HepG2 (cell line): ENCODE measurements around the gene TRERF1. TPM values are rescaled to one million over a fixed set of nuclear protein-coding genes. Genes with fewer than 3 reads are reported as not detected.

Experiments
- ATAC-seq: fragments of 200-7000 bp; cut with Tn5 transposase; 3 replicates; pipeline ENCODE4 v1.9.1; 2020; ENCODE audit warnings: mild to moderate bottlenecking, moderate library complexity
- BruUV-seq: library from RNA; stranded (reverse); fragments of 400-500 nt; replicated peaks from 2 replicates; lab custom pipeline; 2021; lab: Mats Ljungman, UMichigan
- CTCF ChIA-PET: fragments of 300-600 bp; formaldehyde crosslinking; extraction: SDS; loops from one replicate; lab custom pipeline; 2021; ENCODE audit warnings: low total read pairs, inconsistent platforms, low intra/inter-chr PET ratio; lab: Yijun Ruan, JAX
- POLR2A ChIA-PET: fragments of 350-600 bp; sonication (Branson Sonifier 250); formaldehyde crosslinking; loops from one replicate; lab custom pipeline; 2020; ENCODE audit warnings: antibody characterized with exemption, inconsistent platforms; lab: Yijun Ruan, JAX
- DNase-seq: peaks from one replicate; pipeline ENCODE4 v3.0.0-alpha.2; 2015; ENCODE audit warnings: low spot score
- FAIRE-seq: peaks from 3 replicates; lab custom pipeline; 2011; peaks lifted over from hg19 to GRCh38; lab: Jason Lieb, UNC
- H2AFZ ChIP-seq: one replicate; pipeline ENCODE4 v1.6.1; 2011; ENCODE audit warnings: low read length, inconsistent platforms
- H3K27ac ChIP-seq: fragments of 300-600 bp; 3 replicates; pipeline ENCODE4 v1.8.0; 2011; ENCODE audit warnings: mixed run types, mild to moderate bottlenecking, mixed read lengths, low read length, inconsistent platforms; ENCODE audit not compliant: insufficient read depth; ENCODE audit errors: extremely low read length
- H3K27me3 ChIP-seq, 2 experiments: fragments of 200-600 bp in 1 of 2; 2 replicates in 1 of 2; 3 replicates in 1 of 2; pipeline versions ENCODE4 v1.6.0 to v1.8.0; 2011; ENCODE audit warnings: low read length in 2 of 2, mild to moderate bottlenecking in 2 of 2, moderate library complexity in 2 of 2, inconsistent platforms in 1 of 2; ENCODE audit not compliant: insufficient read depth in 2 of 2, control insufficient read depth in 1 of 2
- H3K36me3 ChIP-seq, 2 experiments: fragments of 200-600 bp in 1 of 2; replicated peaks in 1 of 2; 2 replicates in 1 of 2; 3 replicates in 1 of 2; pipeline versions ENCODE4 v1.5.1 to v1.8.0; 2011; ENCODE audit warnings: low read length in 2 of 2, inconsistent platforms in 1 of 2; ENCODE audit not compliant: insufficient read depth in 2 of 2, control insufficient read depth in 1 of 2
- H3K4me1 ChIP-seq: 2 replicates; pipeline ENCODE4 v1.5.1; 2012; ENCODE audit warnings: low read length, inconsistent platforms; ENCODE audit not compliant: insufficient read depth
- H3K4me2 ChIP-seq: 2 replicates; pipeline ENCODE4 v1.6.0; 2011; ENCODE audit warnings: low read depth, low read length, inconsistent platforms
- H3K4me3 ChIP-seq, 3 experiments: fragments of 200-600 bp in 1 of 3; sonication (generic), shearing (Covaris generic) in 1 of 3; replicated peaks in 1 of 3; 2 replicates each; pipeline ENCODE4 v1.5.1; 2011 to 2016; ENCODE audit warnings: low read length in 3 of 3, inconsistent platforms in 2 of 3, low read depth in 2 of 3, mild to moderate bottlenecking in 2 of 3, control low read depth in 1 of 3, mixed read lengths in 1 of 3; ENCODE audit not compliant: insufficient read depth in 1 of 3
- H3K79me2 ChIP-seq: one replicate; pipeline ENCODE4 v1.6.1; 2011; ENCODE audit warnings: low read length, inconsistent platforms; ENCODE audit not compliant: insufficient read depth
- H3K9ac ChIP-seq: 2 replicates; pipeline ENCODE4 v1.6.0; 2011; ENCODE audit warnings: mild to moderate bottlenecking, low read depth, low read length, inconsistent platforms; ENCODE audit not compliant: insufficient read depth
- H3K9me3 ChIP-seq: 2 replicates; pipeline ENCODE4 v1.5.1; 2012; ENCODE audit warnings: mild to moderate bottlenecking, low read length
- H4K20me1 ChIP-seq: 2 replicates; pipeline ENCODE4 v1.6.0; 2011; ENCODE audit warnings: inconsistent platforms, mild to moderate bottlenecking, low read length, moderate library complexity; ENCODE audit not compliant: insufficient read depth
- CBX2 ChIP-seq, 2 experiments: fragments of 200-600 bp in 1 of 2; sonication (generic); formaldehyde crosslinking in 1 of 2; IDR thresholded peaks; 2 replicates each; pipeline versions ENCODE4 v1.7.0 to v1.8.1; 2018 to 2022; ENCODE audit warnings: low read depth in 2 of 2, low read length in 1 of 2, mild to moderate bottlenecking in 1 of 2, missing genetic modification reagents in 1 of 2
- GFI1 ChIP-seq: sonication (generic); formaldehyde crosslinking; IDR thresholded peaks from 2 replicates; pipeline ENCODE4 v1.5.0; 2020; ENCODE audit warnings: missing genetic modification reagents, mild to moderate bottlenecking, borderline replicate concordance
- U2AF1 ChIP-seq: fragments of 200-400 bp; formaldehyde crosslinking; optimal IDR thresholded peaks from 2 replicates; pipeline ENCODE3; 2017; ENCODE audit warnings: mild to moderate bottlenecking, low read depth, low read length
- U2AF2 ChIP-seq: fragments of 200-400 bp; formaldehyde crosslinking; IDR thresholded peaks from 2 replicates; pipeline ENCODE4 v1.6.1; 2017; ENCODE audit warnings: low read depth, mild to moderate bottlenecking, low read length
- ZNF24 ChIP-seq: fragments of 450-650 bp; IDR thresholded peaks from 2 replicates; pipeline ENCODE4 v1.6.1; 2017; ENCODE audit warnings: antibody characterized with exemption, mild to moderate bottlenecking
- ZNF33A ChIP-seq: sonication (generic); formaldehyde crosslinking; IDR thresholded peaks from 2 replicates; pipeline ENCODE4 v1.5.1; 2020; ENCODE audit warnings: missing genetic modification reagents, mild to moderate bottlenecking, moderate library complexity, borderline replicate concordance
- ZNF350 ChIP-seq: sonication (generic); formaldehyde crosslinking; IDR thresholded peaks from 2 replicates; pipeline ENCODE4 v1.4.0; 2020; ENCODE audit warnings: mild to moderate bottlenecking, low read depth, missing genetic modification reagents, borderline replicate concordance
- ZNF558 ChIP-seq: sonication (generic); formaldehyde crosslinking; IDR thresholded peaks from 2 replicates; pipeline ENCODE4 v1.9.0; 2022; ENCODE audit warnings: mild to moderate bottlenecking, missing genetic modification reagents, borderline replicate concordance
- ZNF644 ChIP-seq: IDR thresholded peaks from 2 replicates; pipeline ENCODE4 v1.6.1; 2016; ENCODE audit warnings: low read depth
- ZNF670 ChIP-seq: sonication (generic); formaldehyde crosslinking; IDR thresholded peaks from 2 replicates; pipeline ENCODE4 v1.8.0; 2022; ENCODE audit warnings: mild to moderate bottlenecking, missing genetic modification reagents, borderline replicate concordance
- ZNF746 ChIP-seq: sonication (generic); formaldehyde crosslinking; IDR thresholded peaks from 2 replicates; pipeline ENCODE4 v1.8.0; 2022; ENCODE audit warnings: mild to moderate bottlenecking, missing genetic modification reagents
- ZNF775 ChIP-seq: sonication (generic); formaldehyde crosslinking; IDR thresholded peaks from 2 replicates; pipeline ENCODE4 v1.4.0; 2020; ENCODE audit warnings: missing genetic modification reagents, mild to moderate bottlenecking, moderate library complexity, borderline replicate concordance
- WGBS: methylation state at CpG from one replicate; pipeline ENCODE4 v1.1.6; 2017; ENCODE audit warnings: low lambda C conversion rate; 5-methylcytosine and 5-hydroxymethylcytosine counted together
- in situ Hi-C: cut with HindIII; loops from 2 replicates; pipeline ENCODE4 v1.10.0; 2017; ENCODE audit warnings: low pct_unique_long_range_greater_than_20kb; ENCODE audit not compliant: extremely low pct_ligation_motif_present
- intact Hi-C: fragments of 100-400 bp; cut with micrococcal nuclease; formaldehyde crosslinking; loops from one replicate; pipeline ENCODE4 v1.10.0; 2022; ENCODE audit not compliant: unreplicated experiment
- polyA plus RNA-seq, 8 experiments: library from polyadenylated mRNA; depleted of rRNA in 3 of 8; stranded (reverse) in 7 of 8; unstranded in 1 of 8; fragments of >200 nt; fragmentation: Illumina TruSeq in 4 of 8; extraction: Trizol in 4 of 8; gene quantifications; 2 replicates each; pipeline versions ENCODE4 v1.2.1 to v1.2.3, GENCODE V29; 2011 to 2016; ENCODE audit warnings: low read depth in 4 of 8, missing spikeins in 1 of 8, mixed read lengths in 1 of 8; ENCODE audit not compliant: insufficient read depth in 1 of 8
- total RNA-seq, 5 experiments: library from RNA; depleted of rRNA; stranded (reverse); fragments of >200 nt; fragmentation: Illumina TruSeq; extraction: Trizol; gene quantifications; 2 replicates each; pipeline ENCODE4 v1.2.3, GENCODE V29; 2016; ENCODE audit warnings: low read depth in 1 of 5
- TF ChIP-seq, protein P1 (sequence below): sonication (generic); formaldehyde crosslinking; IDR thresholded peaks from 2 replicates; pipeline ENCODE4 v1.4.0; 2020; ENCODE audit warnings: missing genetic modification reagents, borderline replicate concordance

TRERF1 gene
- total and polyA plus RNA-seq, 2 of the 13 experiments (the other 11 are each of a cell fraction or from before 2014, with no cell fraction given): 0.02 TPM; not detected in 1

DNA sequence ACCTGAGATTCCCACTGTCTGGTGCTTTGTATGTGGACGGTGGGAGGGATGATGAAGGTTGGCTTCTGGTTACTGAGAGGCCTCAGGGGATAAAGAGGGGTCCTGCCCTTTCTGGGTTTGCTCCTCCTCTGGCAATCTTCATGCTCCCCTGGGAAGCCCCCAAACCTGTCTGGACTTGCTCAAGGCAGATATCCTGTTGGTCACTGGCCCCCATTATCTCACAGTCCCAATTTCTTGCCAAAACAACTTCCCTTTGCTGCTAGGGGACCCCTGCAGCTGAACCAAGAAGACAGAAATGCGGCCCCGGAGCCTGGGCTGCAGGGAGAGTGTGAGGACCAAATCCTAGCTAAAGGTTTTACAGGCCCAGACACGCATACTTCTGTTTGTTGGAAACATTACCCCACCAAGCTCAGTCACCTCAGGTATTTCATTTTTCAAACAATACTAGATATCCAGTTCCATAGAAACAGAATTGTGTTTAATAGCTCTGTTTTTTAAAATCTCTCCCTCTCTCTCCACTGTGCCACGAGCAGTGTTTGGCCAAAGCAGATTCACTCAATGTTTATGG is 170.7 kb downstream of the TRERF1 start:
- in situ Hi-C loops: no loop called here
- CTCF ChIA-PET: no interaction called here
- BruUV-seq: no TSS peak
- H3K4me2 ChIP-seq: no peak overlapping the region
- H3K4me3 ChIP-seq: no peak overlapping the region
- H3K27me3 ChIP-seq: peaks cover 2 to 12% of the 10 kb centered on the region in 2 experiments; a peak in 4 of 5 replicates
- POLR2A ChIA-PET: no interaction called here
- H3K4me1 ChIP-seq: peaks cover 10% of the 10 kb centered on the region
- no peaks in the 10 kb centered on the region for H4K20me1 ChIP-seq
- TF ChIP-seq, protein P1, sequence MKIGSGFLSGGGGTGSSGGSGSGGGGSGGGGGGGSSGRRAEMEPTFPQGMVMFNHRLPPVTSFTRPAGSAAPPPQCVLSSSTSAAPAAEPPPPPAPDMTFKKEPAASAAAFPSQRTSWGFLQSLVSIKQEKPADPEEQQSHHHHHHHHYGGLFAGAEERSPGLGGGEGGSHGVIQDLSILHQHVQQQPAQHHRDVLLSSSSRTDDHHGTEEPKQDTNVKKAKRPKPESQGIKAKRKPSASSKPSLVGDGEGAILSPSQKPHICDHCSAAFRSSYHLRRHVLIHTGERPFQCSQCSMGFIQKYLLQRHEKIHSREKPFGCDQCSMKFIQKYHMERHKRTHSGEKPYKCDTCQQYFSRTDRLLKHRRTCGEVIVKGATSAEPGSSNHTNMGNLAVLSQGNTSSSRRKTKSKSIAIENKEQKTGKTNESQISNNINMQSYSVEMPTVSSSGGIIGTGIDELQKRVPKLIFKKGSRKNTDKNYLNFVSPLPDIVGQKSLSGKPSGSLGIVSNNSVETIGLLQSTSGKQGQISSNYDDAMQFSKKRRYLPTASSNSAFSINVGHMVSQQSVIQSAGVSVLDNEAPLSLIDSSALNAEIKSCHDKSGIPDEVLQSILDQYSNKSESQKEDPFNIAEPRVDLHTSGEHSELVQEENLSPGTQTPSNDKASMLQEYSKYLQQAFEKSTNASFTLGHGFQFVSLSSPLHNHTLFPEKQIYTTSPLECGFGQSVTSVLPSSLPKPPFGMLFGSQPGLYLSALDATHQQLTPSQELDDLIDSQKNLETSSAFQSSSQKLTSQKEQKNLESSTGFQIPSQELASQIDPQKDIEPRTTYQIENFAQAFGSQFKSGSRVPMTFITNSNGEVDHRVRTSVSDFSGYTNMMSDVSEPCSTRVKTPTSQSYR (CRISPR knock-in tag): no peak
- TF ChIP-seq ZNF644 (CRISPR knock-in tag): no peak
- no peak for TF ChIP-seq ZNF350 (CRISPR knock-in tag)
- TF ChIP-seq CBX2 (IDR thresholded peaks at IDR 0.05; ENCODE audit: low read depth, low read length): no peak
- no peak for TF ChIP-seq CBX2 (CRISPR knock-in tag; IDR thresholded peaks at IDR 0.05; ENCODE audit: low read depth)
- no peak for TF ChIP-seq ZNF33A (CRISPR knock-in tag)
- no peak for TF ChIP-seq ZNF670 (CRISPR knock-in tag)
- no peak for TF ChIP-seq ZNF558 (CRISPR knock-in tag)
- no peak for TF ChIP-seq ZNF746 (CRISPR knock-in tag)
- TF ChIP-seq U2AF2: no peak
- TF ChIP-seq ZNF775: no peak
- TF ChIP-seq GFI1 (CRISPR knock-in tag): no peak
- no peak for TF ChIP-seq U2AF1
- no peak for TF ChIP-seq ZNF24
- TF ChIP-seq, all 625 proteins: peak for 0
- H2AFZ ChIP-seq: no peak overlapping the region
- no peak overlapping the region for H3K27ac ChIP-seq
- H3K9ac ChIP-seq: no peak overlapping the region
- H3K36me3 ChIP-seq: no peaks in the 10 kb centered on the region
- WGBS: 27% methylated on average over 5 of the region's 5 CpGs
- ATAC-seq (no peak), DNase-seq (no peak), FAIRE-seq (no peak)
- H3K79me2 ChIP-seq: no peaks in the 10 kb centered on the region
- intact Hi-C loops: no loop called here
- no peaks in the 10 kb centered on the region for H3K9me3 ChIP-seq
